Astrocyte of the spinal cord (primary cell): Measurements from ENCODE around the gene RUBCNL.
A peak's percentile ranks its signal among the peaks of the same experiment; 100 is the strongest.
"Not testable (repeated sequence)": the region's sequence is repeated elsewhere in the genome, so short reads cannot be mapped to it uniquely, and the experiment has no call there.

ENCODE experiments used
- DNase-seq: peaks from one replicate; pipeline ENCODE4 v3.0.0; 2011; ENCODE audit warnings: low read depth, low spot score
- H3K4me3 ChIP-seq: 2 replicates; pipeline ENCODE4 v1.5.1; 2011; ENCODE audit warnings: low read depth, mild to moderate bottlenecking, low read length, moderate library complexity
- in situ Hi-C: cut with HindIII; loops from 2 replicates; pipeline ENCODE4 v1.10.0; 2017; ENCODE audit warnings: low sequenced_read_pairs
- TF ChIP-seq, protein P1 (sequence below): IDR thresholded peaks from 2 replicates; pipeline ENCODE4 v1.5.1; 2012; ENCODE audit warnings: low read depth, mild to moderate bottlenecking, low read length, inconsistent platforms

The RUBCNL gene

GRCh38 chr13:46378411-46378810, 8.6 kb downstream of the RUBCNL start:
- in situ Hi-C loops: no loop called here
- no peak overlapping the region for H3K4me3 ChIP-seq
- DNase-seq: no peak
- TF ChIP-seq, protein P1, sequence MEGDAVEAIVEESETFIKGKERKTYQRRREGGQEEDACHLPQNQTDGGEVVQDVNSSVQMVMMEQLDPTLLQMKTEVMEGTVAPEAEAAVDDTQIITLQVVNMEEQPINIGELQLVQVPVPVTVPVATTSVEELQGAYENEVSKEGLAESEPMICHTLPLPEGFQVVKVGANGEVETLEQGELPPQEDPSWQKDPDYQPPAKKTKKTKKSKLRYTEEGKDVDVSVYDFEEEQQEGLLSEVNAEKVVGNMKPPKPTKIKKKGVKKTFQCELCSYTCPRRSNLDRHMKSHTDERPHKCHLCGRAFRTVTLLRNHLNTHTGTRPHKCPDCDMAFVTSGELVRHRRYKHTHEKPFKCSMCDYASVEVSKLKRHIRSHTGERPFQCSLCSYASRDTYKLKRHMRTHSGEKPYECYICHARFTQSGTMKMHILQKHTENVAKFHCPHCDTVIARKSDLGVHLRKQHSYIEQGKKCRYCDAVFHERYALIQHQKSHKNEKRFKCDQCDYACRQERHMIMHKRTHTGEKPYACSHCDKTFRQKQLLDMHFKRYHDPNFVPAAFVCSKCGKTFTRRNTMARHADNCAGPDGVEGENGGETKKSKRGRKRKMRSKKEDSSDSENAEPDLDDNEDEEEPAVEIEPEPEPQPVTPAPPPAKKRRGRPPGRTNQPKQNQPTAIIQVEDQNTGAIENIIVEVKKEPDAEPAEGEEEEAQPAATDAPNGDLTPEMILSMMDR: no peak

GRCh38 chr13:46377554-46377953, 9.5 kb downstream of the RUBCNL start:
- no peak overlapping the region for H3K4me3 ChIP-seq
- TF ChIP-seq, protein P1: no peak
- no peak for DNase-seq
- in situ Hi-C loops: no loop called here

GRCh38 chr13:46374710-46375109, 12.3 kb downstream of the RUBCNL start:
- TF ChIP-seq, protein P1: no peak
- no peak for DNase-seq
- in situ Hi-C loops: no loop called here

GRCh38 chr13:46373623-46374022, 13.4 kb downstream of the RUBCNL start:
- H3K4me3 ChIP-seq: no peak overlapping the region
- no peak for DNase-seq
- TF ChIP-seq, protein P1: no peak
- in situ Hi-C loops: no loop called here

More at GRCh38 chr13:46374710-46375109, 12.3 kb downstream of the RUBCNL start:
- H3K4me3 ChIP-seq: no peak overlapping the region

DNA sequence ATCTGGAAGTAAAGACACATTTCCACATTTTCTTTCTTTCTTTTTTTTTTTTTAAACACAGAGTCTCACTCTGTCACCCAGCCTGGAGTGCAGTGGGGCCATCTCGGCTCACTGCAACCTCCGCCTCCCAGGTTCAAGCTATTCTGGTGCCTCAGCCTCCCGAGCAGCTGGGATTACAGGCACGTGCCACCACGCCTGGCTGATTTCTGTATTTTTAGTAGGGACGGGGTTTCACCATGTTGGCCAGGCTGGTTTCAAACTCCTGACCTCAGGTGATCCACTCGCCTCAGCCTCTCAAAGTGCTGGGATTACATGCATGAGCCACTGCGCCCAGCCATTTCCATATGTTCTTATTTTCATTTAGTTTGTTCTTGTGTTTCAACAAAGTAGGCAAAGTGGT, 14.1 kb downstream of the RUBCNL start:
- in situ Hi-C loops, DNase-seq, H3K4me3 ChIP-seq: not testable (repeated sequence)

GRCh38 chr13:46372071-46372470, 15.0 kb downstream of the RUBCNL start:
- no peak for DNase-seq
- no peak overlapping the region for H3K4me3 ChIP-seq
- in situ Hi-C loops: no loop called here
- TF ChIP-seq, protein P1: no peak

GRCh38 chr13:46369506-46370277, 17.4 kb downstream of the RUBCNL start:
- peak; percentile 88 for DNase-seq
- in situ Hi-C loops: no loop called here
- H3K4me3 ChIP-seq: no peak overlapping the region
- TF ChIP-seq, protein P1: no peak
